HG02571 (cell line): ENCODE measurements around the gene ZNF516.
A peak's percentile ranks its signal among the peaks of the same experiment; 100 is the strongest.

Experiments used
- ATAC-seq: cut with Tn5 transposase; IDR thresholded peaks from one replicate; pipeline ENCODE4 v1.9.1; 2021; ENCODE audit warnings: mild to moderate bottlenecking, moderate library complexity; ENCODE audit not compliant: unreplicated experiment

Gene ZNF516

GRCh38 chr18:76402026-76402990 is 92.7 kb downstream of the ZNF516 start:
- ATAC-seq = no peak

DNA sequence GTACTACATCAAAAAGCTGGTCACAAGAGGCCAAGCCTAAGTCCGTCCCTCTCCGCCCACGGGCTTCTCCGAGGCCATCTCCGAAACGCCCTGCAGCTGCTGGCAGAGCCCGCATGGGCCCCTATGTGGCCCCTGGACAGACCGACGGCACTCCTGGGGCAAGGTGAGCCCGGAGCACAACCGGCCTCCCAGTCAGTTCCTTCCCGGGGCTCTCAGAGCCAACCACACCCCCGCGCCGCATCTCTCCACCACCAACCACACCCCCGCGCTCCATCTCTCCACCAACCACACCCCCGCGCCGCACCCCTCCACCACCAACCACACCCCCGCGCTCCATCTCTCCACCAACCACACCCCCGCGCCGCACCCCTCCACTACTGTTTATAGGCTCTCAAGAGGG is 93.5 kb downstream of the ZNF516 start:
- no peak for ATAC-seq

- ATAC-seq = no peak
These were observed 95.2 kb downstream of the ZNF516 start for GRCh38 chr18:76399613-76400391.

GRCh38 chr18:76398896-76399612 is 96.0 kb downstream of the ZNF516 start:
- peak; percentile 88 for ATAC-seq

DNA sequence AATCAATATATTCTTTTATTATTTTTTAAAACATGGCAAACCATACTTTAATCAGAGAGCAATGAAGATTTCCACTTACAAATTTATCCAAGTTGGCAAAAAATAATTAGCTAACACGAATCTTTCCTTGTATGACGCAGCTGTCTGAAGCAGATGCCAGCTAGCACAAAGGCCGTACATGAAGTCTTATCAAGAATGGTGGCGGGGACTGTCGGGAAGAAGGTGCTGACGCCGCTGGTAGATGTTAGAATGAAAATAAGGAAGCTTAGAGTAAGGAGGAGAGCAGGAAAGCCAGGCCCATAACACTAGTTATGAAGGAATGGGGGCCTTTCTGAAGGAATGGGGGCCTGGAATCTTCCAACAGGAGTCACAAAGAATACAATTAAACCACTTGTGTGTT is 96.7 kb downstream of the ZNF516 start:
- ATAC-seq = no peak

DNA sequence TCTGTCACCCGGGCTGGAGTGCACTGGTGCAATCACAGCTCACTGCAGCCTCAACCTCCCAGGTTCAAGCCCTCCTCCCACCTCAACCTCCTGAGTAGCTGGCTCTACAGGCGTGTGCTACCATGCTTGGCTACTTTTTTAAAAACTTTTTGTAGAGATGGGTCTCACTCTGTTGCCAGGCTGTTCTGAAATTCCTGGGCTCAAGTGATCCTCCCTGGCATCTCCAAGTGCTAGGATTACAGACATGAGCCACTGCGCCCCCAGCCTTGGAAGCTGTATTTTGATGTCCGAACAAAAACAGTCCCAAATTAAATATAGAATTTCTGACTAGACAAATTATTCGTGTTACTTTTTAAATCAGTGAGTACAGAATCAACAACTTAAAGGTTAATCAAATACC is 97.4 kb downstream of the ZNF516 start:
- ATAC-seq = no peak

GRCh38 chr18:76396792-76397191 is 98.2 kb downstream of the ZNF516 start:
- ATAC-seq = no peak

DNA sequence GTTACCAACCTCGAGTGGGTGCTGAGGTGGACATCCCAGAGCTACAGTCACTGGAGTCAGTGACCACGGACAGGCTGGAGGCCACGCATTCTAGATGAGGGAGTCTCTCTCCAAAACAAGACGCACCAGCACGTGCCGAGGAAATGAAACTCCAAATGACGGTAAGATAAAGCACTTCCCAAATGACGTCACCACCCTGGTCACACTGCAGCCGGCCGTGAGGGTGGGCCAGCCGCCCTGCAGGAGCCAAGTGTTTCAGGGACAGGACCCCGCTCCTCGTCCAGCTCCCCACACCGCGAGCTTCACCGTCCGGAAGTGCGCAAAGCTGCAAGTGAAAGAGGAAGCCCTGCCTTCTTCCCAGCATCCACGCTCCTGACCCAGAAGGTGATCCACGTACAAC is 99.4 kb downstream of the ZNF516 start:
- no peak for ATAC-seq

DNA sequence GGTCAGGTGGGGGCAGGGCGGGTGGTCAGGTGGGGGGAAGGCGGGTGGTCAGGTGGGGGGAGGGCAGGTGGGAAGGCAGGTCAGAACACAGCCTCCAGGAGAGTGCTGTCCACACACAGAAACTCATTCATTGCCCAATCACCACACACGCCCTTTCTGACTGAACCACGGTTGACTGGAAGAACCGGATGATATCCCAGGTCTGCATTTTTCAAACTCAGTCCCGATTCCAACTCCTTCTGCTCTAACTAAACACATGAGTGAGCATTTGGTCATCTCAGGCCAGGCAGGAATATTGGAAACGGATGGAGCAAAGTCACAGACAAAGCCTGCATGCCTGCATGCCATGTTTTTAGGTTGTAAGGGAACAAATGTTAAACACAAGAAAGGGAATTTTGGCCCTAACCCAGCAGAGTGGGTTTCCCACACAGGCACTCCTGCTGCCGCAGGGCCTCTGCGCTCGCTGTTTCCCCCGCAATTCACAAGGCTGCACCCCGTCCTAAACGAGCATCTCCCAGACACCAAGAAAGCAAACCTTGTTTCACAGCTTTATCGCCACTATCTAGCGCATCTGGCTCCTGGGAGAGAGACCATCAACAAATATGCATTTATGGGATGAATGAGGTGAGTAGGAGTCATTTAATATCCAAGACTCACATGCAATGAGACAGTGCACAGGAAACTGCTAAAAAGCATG is 100.1 kb downstream of the ZNF516 start:
- ATAC-seq = no peak

- ATAC-seq = no peak
These were observed 102.7 kb downstream of the ZNF516 start for GRCh38 chr18:76392349-76392748.

DNA sequence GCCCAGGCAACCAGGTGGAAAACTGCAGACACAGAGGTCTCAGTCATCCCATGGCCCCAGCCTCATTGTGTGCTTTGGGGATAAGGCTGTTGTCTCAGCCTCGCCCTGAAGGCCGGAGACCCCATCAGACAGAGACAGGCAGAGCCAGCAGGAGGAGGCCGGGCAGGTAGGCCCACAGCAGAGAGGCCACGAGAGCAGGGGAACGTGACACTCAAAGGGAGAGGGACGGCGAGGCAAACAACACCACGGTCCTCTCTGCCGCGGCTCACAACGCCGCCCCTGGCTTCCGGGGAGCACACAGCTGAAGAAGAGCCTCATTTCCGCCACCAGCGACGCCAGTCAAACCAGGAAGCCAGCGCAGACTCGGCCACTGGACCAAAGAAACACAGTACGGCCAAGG is 103.3 kb downstream of the ZNF516 start:
- no peak for ATAC-seq

DNA sequence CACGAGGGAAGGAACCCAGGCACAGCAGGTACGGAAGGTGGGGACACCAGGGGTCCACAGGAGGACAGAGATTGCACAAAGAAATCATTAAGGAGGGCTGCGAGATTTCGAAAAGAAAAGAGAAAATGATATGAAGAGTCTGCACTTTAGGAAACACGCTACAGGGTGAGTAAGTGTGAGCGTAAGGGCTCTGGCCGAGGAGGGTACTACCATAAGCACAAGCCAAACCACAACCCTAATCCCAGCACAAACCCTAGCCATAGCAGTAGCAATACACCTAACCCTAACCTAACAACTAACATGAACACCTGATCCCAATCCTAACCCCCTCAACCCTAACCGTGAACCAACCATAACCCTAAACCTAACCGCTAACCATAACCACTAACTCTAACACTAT is 104.0 kb downstream of the ZNF516 start:
- ATAC-seq = no peak

GRCh38 chr18:76390452-76391035 is 104.5 kb downstream of the ZNF516 start:
- no peak for ATAC-seq

- ATAC-seq = no peak
These were observed 105.3 kb downstream of the ZNF516 start for GRCh38 chr18:76389716-76390115.

DNA sequence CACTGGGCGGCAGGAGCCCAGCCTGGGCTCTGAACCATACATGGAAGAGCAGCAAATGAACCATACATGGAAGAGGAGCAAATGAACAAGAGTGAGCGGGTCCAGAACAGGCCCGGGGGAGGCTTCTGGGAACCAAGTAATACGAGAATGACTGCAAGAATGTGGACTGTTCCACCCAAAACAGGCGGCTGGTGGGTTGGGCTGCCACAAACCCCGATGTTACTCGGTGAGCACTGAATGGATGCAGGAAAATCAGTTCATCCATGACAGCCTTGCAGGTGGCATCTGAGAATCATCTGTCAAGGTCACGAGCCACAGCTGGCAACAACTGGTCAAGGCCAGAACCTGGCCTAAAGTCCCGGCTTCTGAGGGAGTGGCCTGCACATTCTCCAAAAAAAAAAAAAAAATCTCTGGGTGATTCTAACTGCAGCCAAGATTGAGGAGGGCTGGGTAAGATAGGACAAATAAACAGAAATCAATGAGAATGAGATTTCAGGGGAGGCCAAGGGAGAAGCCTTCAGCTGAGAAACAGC is 106.1 kb downstream of the ZNF516 start:
- ATAC-seq = no peak

- no peak for ATAC-seq
These were observed 106.8 kb downstream of the ZNF516 start for GRCh38 chr18:76388261-76388660.

DNA sequence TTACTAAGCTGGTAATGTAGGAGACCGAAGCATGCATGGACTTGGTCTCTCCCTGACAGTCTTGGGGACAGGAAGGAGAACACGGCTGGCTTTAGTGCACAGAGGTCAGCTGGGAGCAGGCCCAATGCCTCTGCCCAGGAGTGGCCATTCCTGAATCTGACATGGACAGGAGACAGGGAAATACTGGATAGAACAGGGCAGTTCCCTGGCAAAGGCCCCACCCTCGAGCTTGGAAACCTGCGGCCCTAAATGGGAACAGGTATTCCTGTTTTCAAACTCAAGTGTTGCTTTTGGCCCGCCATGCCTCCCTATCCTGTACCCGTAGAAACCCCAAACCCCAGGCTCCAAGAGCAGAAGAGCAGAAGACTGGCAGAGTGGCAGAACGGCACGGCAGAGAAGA is 107.4 kb downstream of the ZNF516 start:
- no peak for ATAC-seq

DNA sequence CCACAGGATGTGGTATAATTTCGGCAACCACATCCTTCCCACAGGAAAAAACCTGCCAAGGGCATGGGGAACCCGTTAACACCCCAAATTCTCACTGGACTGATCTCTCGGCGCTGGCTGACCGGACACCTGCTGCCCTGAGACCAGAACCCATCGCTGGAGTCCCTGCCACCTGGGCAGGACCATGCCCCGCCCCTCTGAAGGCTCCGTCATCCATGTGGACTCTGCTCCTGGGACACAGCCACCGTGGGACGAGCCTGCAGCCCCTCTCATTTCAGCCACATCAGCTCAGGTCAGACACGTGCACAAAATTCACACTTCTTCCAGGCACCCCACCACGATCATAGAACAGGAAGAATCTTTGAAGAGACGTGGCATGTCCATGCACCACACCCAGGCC is 108.2 kb downstream of the ZNF516 start:
- no peak for ATAC-seq

- ATAC-seq = no peak
These were observed 109.0 kb downstream of the ZNF516 start for GRCh38 chr18:76386071-76386470.

GRCh38 chr18:76385681-76385975 is 109.4 kb downstream of the ZNF516 start:
- no peak for ATAC-seq
